HG02885 (cell line): Measurements from ENCODE around the gene FGFR3.
A peak's percentile ranks its signal among the peaks of the same experiment; 100 is the strongest.

Source experiments
- ATAC-seq: cut with Tn5 transposase; IDR thresholded peaks from one replicate; pipeline ENCODE4 v1.9.1; 2021; ENCODE audit warnings: mild to moderate bottlenecking; ENCODE audit not compliant: unreplicated experiment, poor library complexity

FGFR3 gene

GRCh38 chr4:1856071-1856942, 63.2 kb downstream of the FGFR3 start, which contains the start of gene LETM1:
LETM1 (minus strand) TSS chr4:1856156; CDS start chr4:1855950, 206 bp downstream.
- ATAC-seq = peak; percentile 93

- no peak for ATAC-seq
Observed at GRCh38 chr4:1856943-1857699, 64.0 kb downstream of the FGFR3 start.

- ATAC-seq = no peak
Observed at GRCh38 chr4:1857931-1858330, 64.8 kb downstream of the FGFR3 start.
